Ascending aorta (tissue), 2 donors: ENCODE data around the gene UNC5C. TPM values are rescaled to one million over a fixed set of nuclear protein-coding genes. Genes with fewer than 3 reads are reported as not detected.

ENCODE experiments used
- DNase-seq, 2 donors: peaks; one replicate each; pipeline ENCODE4 v3.0.0-alpha.2; 2019; ENCODE audit warnings: low spot score in 2 of 2
- H3K27ac ChIP-seq, 2 donors: fragments of 200-600 bp; sonication (generic); one replicate each; pipeline ENCODE4 v1.5.1; 2016 to 2017; ENCODE audit warnings: mild to moderate bottlenecking in 1 of 2
- H3K27me3 ChIP-seq: fragments of 200-600 bp; sonication (generic); one replicate; pipeline ENCODE4 v1.5.1; 2017
- H3K36me3 ChIP-seq, 2 donors: fragments of 200-600 bp; sonication (generic); one replicate each; pipeline ENCODE4 v1.5.1; 2016
- H3K4me1 ChIP-seq, 2 donors: fragments of 200-600 bp; sonication (generic); one replicate each; pipeline ENCODE4 v1.5.1; 2016 to 2017; ENCODE audit warnings: mild to moderate bottlenecking in 1 of 2
- H3K4me3 ChIP-seq, 2 donors: fragments of 200-600 bp; sonication (generic); one replicate each; pipeline ENCODE4 v1.5.1; 2016 to 2017; ENCODE audit warnings: mild to moderate bottlenecking in 1 of 2
- H3K9me3 ChIP-seq, 2 donors: fragments of 200-600 bp; sonication (generic); one replicate each; pipeline ENCODE4 v1.5.1; 2016
- intact Hi-C: fragments of 100-400 bp; cut with DNase I; formaldehyde crosslinking; loops from one replicate; pipeline ENCODE4 v1.15.1; 2023
- total RNA-seq: library from RNA; depleted of rRNA; stranded (reverse); fragments of >200 nt; gene quantifications from one replicate; pipeline ENCODE4 v1.1.0, GENCODE V29; 2016
- TF ChIP-seq, protein P1 (sequence below), 3 experiments: fragments of 200-600 bp in 2 of 3; fragments of 450-650 bp in 1 of 3; sonication (generic) in 2 of 3; IDR thresholded peaks; one replicate each; pipeline ENCODE4 v1.5.1; 2016 to 2019; ENCODE audit warnings: antibody characterized with exemption in 3 of 3, mild to moderate bottlenecking in 1 of 3, moderate library complexity in 1 of 3

Gene UNC5C
- total RNA-seq, result 13.3 TPM

DNA sequence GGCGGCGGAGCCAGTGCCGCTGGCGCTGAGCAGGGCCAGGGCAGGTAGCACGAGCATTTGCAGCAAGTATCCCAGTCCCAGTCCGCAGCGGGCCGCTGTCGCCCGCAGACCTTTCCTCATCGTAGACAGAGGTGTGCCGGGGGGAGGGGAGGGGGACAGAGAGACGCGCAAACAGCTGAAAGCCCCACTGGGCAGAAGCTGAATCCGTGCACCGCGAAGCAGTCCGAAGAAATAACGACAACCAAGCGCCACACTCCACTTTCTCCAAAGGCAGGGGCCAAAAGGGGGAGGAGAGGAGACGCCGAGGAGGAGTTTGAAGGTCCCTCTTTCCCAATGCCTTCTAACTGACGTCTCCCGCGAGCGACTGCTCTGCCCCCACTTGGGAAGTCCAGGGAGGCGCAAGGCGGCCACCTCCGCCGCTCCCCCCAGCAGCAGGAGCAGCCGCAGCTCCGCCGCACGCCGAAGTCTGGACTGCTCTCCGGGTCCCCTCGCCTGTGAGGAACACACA, at the start of gene UNC5C:
Gene UNC5C, minus strand, starts transcription at position 236 of the 508 bp plus-strand sequence.
- H3K4me3 ChIP-seq, result peak within 1 kb of the TSS; percentile 74 to 98
- H3K27ac ChIP-seq, result peak within 1 kb of the TSS; percentile 93 to 96
- intact Hi-C loops, result loop anchor here (2.0 to 10.0 kb wide), 6 partner anchors 16 to 1094 kb away; partner anchors contain the start of genes BMPR1B and PDLIM5
- peak in 1 of 2 donors; percentile 91 for DNase-seq
- H3K9me3 ChIP-seq, result no peaks in the 10 kb centered on the region
- no peaks in the 10 kb centered on the region for H3K27me3 ChIP-seq
- H3K36me3 ChIP-seq, result no peaks in the 10 kb centered on the region
- no peaks in the 10 kb centered on the region for H3K4me1 ChIP-seq
- TF ChIP-seq, protein P1, sequence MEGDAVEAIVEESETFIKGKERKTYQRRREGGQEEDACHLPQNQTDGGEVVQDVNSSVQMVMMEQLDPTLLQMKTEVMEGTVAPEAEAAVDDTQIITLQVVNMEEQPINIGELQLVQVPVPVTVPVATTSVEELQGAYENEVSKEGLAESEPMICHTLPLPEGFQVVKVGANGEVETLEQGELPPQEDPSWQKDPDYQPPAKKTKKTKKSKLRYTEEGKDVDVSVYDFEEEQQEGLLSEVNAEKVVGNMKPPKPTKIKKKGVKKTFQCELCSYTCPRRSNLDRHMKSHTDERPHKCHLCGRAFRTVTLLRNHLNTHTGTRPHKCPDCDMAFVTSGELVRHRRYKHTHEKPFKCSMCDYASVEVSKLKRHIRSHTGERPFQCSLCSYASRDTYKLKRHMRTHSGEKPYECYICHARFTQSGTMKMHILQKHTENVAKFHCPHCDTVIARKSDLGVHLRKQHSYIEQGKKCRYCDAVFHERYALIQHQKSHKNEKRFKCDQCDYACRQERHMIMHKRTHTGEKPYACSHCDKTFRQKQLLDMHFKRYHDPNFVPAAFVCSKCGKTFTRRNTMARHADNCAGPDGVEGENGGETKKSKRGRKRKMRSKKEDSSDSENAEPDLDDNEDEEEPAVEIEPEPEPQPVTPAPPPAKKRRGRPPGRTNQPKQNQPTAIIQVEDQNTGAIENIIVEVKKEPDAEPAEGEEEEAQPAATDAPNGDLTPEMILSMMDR (IDR thresholded peaks at IDR 0.05), result peak in 2 of 3 experiments; percentile 25 to 28

GRCh38 chr4:95596676-95597075, 47.9 kb upstream of the UNC5C start:
- TF ChIP-seq, protein P1 (IDR thresholded peaks at IDR 0.05), result no peak
- H3K4me1 ChIP-seq, result no peaks in the 10 kb centered on the region

DNA sequence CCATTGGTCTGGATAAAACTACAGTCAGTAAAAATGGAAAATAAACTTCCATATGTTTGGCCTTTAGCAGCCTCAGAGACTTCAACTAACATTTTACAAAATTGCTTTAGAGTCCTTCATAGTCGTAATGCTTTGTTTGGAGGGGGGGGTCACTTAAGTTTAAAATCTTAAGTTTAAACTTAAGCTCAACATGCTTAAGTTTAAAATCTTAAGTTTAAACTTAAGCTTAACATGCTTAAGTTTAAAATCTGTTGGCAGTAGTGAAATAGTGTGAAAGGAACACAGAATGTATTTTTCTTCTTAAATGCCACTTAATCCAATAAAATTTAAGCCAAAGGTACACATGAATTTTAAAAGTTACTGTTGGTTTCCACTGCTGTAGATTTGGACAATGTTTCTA, 45.9 kb upstream of the UNC5C start:
- no peak overlapping the region for H3K27ac ChIP-seq
- H3K4me3 ChIP-seq, result no peak overlapping the region
- no peaks in the 10 kb centered on the region for H3K27me3 ChIP-seq
- no peak for DNase-seq
- no peaks in the 10 kb centered on the region for H3K36me3 ChIP-seq
- TF ChIP-seq, protein P1 (IDR thresholded peaks at IDR 0.05), result no peak
- no peaks in the 10 kb centered on the region for H3K4me1 ChIP-seq
- H3K9me3 ChIP-seq, result no peaks in the 10 kb centered on the region
- intact Hi-C loops, result no loop called here

More at GRCh38 chr4:95596676-95597075, 47.9 kb upstream of the UNC5C start:
- intact Hi-C loops, result no loop called here
- no peak for DNase-seq
- no peaks in the 10 kb centered on the region for H3K27me3 ChIP-seq
- H3K4me3 ChIP-seq, result no peak overlapping the region
- no peak overlapping the region for H3K27ac ChIP-seq
- no peaks in the 10 kb centered on the region for H3K36me3 ChIP-seq
- H3K9me3 ChIP-seq, result no peaks in the 10 kb centered on the region

DNA sequence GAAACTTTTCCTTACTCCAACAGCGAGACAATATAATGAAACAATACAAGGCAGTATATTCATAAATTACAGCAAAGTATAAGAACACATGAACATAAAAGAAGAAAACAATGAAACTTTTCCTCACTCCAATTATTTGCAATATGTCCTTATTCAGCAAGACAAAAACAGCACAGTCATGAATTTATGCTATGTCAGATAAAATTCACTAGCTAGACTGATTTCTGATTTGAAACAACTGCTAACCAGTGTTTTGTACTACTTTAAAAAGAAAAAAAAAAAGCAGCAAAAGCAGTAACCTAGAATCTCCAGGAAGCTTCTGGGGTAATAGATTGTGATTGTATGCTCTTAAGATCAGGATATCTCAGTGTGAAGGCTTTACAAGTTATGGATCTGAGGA, 45.2 kb upstream of the UNC5C start:
- TF ChIP-seq, protein P1 (IDR thresholded peaks at IDR 0.05), result no peak
- Histone ChIP-seq H3K27me3 (no peaks in the 10 kb centered on the region), H3K27ac (no peak overlapping the region), H3K9me3 (no peaks in the 10 kb centered on the region), H3K4me1 (no peaks in the 10 kb centered on the region), H3K4me3 (no peak overlapping the region), H3K36me3 (no peaks in the 10 kb centered on the region)
- intact Hi-C loops, result no loop called here
- no peak for DNase-seq

DNA sequence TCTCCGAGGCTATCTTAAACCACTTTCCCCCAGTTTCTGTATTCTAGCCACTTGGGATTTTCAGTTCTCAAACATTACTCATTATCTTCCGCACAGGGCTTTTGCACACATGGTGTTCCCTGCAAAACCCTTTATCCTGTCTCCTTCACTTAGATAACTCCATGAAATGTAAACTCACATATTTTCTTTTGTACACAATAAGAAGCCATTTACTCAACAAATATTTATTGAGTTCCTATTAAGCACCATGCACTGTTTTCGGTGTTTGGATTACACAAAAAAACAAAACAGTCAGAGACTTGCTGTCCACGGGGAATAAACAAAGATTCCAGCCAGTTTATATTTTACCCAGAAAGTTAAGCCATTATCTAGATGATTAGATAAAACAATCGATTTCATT, 42.5 kb upstream of the UNC5C start:
- no peak overlapping the region for H3K27ac ChIP-seq
- no peaks in the 10 kb centered on the region for H3K36me3 ChIP-seq
- H3K27me3 ChIP-seq, result no peaks in the 10 kb centered on the region
- no peaks in the 10 kb centered on the region for H3K4me1 ChIP-seq
- TF ChIP-seq, protein P1 (IDR thresholded peaks at IDR 0.05), result no peak
- DNase-seq, result no peak
- no peaks in the 10 kb centered on the region for H3K9me3 ChIP-seq
- H3K4me3 ChIP-seq, result no peak overlapping the region
- intact Hi-C loops, result no loop called here

DNA sequence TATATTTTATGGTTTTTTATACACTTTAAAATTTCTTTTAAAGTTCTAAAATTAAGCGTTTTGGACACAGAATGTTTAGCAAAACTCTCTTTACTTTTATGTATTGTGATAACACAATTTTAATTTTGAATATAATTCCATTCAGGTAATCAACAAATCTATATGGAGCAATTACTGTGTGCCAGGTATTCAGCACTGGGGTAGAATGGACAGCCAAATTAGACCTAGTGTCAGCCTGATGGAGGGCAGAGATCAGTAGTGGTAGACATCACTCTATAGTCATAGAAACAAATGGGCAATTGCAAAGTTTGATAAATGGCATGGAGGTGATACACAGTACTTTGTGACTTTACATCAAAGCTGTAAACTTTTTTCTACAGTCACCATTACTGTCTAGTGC, 41.8 kb upstream of the UNC5C start:
- TF ChIP-seq, protein P1 (IDR thresholded peaks at IDR 0.05), result no peak
- H3K9me3 ChIP-seq, result no peaks in the 10 kb centered on the region
- DNase-seq, result no peak
- H3K36me3 ChIP-seq, result no peaks in the 10 kb centered on the region
- no peak overlapping the region for H3K4me3 ChIP-seq
- no peaks in the 10 kb centered on the region for H3K4me1 ChIP-seq
- no peak overlapping the region for H3K27ac ChIP-seq
- intact Hi-C loops, result no loop called here
- H3K27me3 ChIP-seq, result no peaks in the 10 kb centered on the region
